PFSK-1 (cell line): Measurements from ENCODE around the gene YES1.

Experiments
- FOXP2 ChIP-seq: optimal IDR thresholded peaks from 2 replicates; pipeline ENCODE3; 2011; ENCODE audit warnings: borderline replicate concordance, control low read depth, inconsistent platforms; ENCODE audit not compliant: insufficient read depth; ENCODE audit errors: extremely low read length, extremely low read depth
- POLR2AphosphoS5 ChIP-seq: IDR thresholded peaks from 2 replicates; pipeline ENCODE4 v1.6.1; 2012; ENCODE audit warnings: low read depth, mild to moderate bottlenecking, control low read depth, low read length, moderate library complexity
- REST ChIP-seq, 2 experiments: IDR thresholded peaks; 2 replicates each; pipeline versions ENCODE4 v1.6.1 to v1.8.0; 2011 to 2012; ENCODE audit warnings: low read depth in 2 of 2, low read length in 2 of 2, control low read depth in 1 of 2, inconsistent platforms in 1 of 2, mild to moderate bottlenecking in 1 of 2, moderate library complexity in 1 of 2; ENCODE audit not compliant: insufficient read depth in 1 of 2
- SIN3A ChIP-seq: IDR thresholded peaks from 2 replicates; pipeline ENCODE4 v1.6.1; 2012; ENCODE audit warnings: mild to moderate bottlenecking, low read length, moderate library complexity, borderline replicate concordance; ENCODE audit not compliant: insufficient read depth
- TAF1 ChIP-seq: IDR thresholded peaks from 2 replicates; pipeline ENCODE4 v1.6.1; 2012; ENCODE audit warnings: low read length, control low read depth, borderline replicate concordance; ENCODE audit not compliant: insufficient read depth

The YES1 gene

DNA sequence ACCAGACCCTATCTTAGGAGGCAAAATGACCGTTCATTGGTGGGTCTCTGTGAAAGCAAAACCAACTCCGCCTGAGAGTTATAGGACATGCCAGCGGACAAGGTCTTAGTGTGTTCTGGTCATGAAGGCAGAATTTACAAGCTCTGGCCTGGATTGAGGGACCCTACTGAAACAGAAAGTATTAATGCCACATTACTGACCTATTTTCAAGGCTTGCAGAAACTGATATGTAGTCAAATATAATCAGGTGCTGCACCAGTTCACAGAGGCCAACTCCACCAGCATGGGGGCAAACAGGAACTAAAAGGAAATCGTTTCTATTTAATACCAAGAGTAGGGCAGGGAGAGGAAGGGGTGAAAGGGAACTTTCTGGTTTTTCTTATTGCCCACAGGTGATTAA lies 134.9 kb downstream of the YES1 start:
- TF ChIP-seq FOXP2 (no peak), TAF1 (no peak), REST (IDR thresholded peaks at IDR 0.05; ENCODE audit: insufficient read depth in 1 of 2, low read depth in 2 of 2, low read length in 2 of 2) (no peak), POLR2AphosphoS5 (no peak), SIN3A (no peak)

- TF ChIP-seq POLR2AphosphoS5, result no peak
These were observed 135.3 kb downstream of the YES1 start for GRCh38 chr18:676736-677135.

DNA sequence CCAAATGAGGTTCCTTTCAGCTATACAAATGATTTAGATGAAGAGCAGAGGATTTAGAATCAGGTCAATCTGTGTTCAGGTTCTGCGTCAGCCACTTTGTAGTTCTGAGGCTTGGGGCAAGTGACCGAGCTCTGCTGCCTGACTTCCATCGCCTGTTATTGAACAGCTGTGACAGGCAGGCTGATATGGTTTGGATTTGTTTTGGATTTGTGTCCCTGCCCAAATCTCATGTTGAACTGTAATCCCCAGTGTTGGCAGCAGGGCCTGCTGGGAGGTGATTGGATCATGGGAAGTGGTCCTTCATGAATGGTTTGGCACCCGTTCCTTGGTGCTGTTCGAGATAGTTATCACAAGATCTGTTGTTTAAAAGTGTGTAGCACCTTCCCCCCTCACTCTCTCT lies 136.0 kb downstream of the YES1 start:
- TF ChIP-seq POLR2AphosphoS5 (0 out of 2 replicates have a peak, but pooled peaks have one; percentile 37), REST (IDR thresholded peaks at IDR 0.05; ENCODE audit: insufficient read depth in 1 of 2, low read depth in 2 of 2, low read length in 2 of 2) (no peak)

- TF ChIP-seq FOXP2 (no peak), REST (IDR thresholded peaks at IDR 0.05; ENCODE audit: insufficient read depth in 1 of 2, low read depth in 2 of 2, low read length in 2 of 2) (no peak), SIN3A (no peak), TAF1 (no peak), POLR2AphosphoS5 (no peak)
These were observed 136.7 kb downstream of the YES1 start for GRCh38 chr18:675307-675706.

DNA sequence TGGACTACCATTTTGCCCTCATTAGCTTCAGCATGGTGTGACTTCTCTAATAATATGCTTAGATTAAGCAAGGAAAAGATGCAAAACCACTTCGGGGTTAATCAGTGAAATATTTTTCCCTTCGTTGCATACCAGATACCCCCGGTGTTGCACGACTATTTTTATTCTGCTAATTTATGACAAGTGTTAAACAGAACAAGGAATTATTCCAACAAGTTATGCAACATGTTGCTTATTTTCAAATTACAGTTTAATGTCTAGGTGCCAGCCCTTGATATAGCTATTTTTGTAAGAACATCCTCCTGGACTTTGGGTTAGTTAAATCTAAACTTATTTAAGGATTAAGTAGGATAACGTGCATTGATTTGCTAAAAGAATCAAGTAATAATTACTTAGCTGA lies 138.3 kb downstream of the YES1 start:
- TF ChIP-seq TAF1 (no peak), FOXP2 (no peak), SIN3A (no peak), POLR2AphosphoS5 (no peak), REST (IDR thresholded peaks at IDR 0.05; ENCODE audit: insufficient read depth in 1 of 2, low read depth in 2 of 2, low read length in 2 of 2) (no peak)
